ENCODE data around the gene TUT4. TPM values are rescaled to one million over a fixed set of nuclear protein-coding genes. Genes with fewer than 3 reads are reported as not detected.

TUT4 gene
- total and polyA plus RNA-seq, 2 experiments from 2014 or later = 69.9 to 116 TPM

DNA sequence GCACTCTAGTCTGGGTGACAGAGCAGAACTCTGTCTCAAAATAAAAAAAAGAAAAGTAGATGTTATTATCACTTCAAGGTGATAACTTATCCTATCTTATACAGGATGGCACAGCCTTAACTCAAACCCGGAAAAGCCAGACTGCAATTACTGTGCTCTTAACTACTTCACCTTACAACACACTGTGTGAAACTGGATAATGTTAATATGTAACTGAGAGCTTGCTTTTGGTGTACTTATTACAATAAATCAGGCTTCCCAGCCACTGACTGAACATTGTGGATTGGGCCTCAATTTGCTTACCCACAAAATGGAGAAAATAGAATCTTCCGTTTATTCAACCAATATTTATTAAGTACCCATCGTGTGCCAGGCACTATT is 150.0 kb downstream of the TUT4 start:
- H3K4me3 ChIP-seq = peak overlapping the region; percentile 82
- H3K36me3 Mint-ChIP-seq (ENCODE audit: low read depth) = peaks cover 68% of the 10 kb centered on the region

More for the DNA sequence above, 150.0 kb downstream of the TUT4 start:
- H3K9me2 ChIP-seq (ENCODE audit: insufficient read depth) = no peaks in the 10 kb centered on the region
- ATAC-seq (no peak), DNase-seq (ENCODE audit: low spot score) (no peak)
- peak overlapping the region; percentile 100; the same call in 1 of the 2 replicates for H3K27ac Mint-ChIP-seq
- peak overlapping the region; percentile 100 for H3K4me3 Mint-ChIP-seq
- TF ChIP-seq EZH2phosphoT487 (IDR thresholded peaks at IDR 0.05; ENCODE audit: unreplicated experiment) = no peak
- TF ChIP-seq NANOG (IDR thresholded peaks at IDR 0.05; ENCODE audit: borderline replicate concordance) = no peak
- no peak for TF ChIP-seq POLR2AphosphoS5 (IDR thresholded peaks at IDR 0.05; ENCODE audit: low read depth)
- TF ChIP-seq ZNF331 (CRISPR knock-in tag; IDR thresholded peaks at IDR 0.05; ENCODE audit: low read depth) = no peak
- TF ChIP-seq, protein P1, sequence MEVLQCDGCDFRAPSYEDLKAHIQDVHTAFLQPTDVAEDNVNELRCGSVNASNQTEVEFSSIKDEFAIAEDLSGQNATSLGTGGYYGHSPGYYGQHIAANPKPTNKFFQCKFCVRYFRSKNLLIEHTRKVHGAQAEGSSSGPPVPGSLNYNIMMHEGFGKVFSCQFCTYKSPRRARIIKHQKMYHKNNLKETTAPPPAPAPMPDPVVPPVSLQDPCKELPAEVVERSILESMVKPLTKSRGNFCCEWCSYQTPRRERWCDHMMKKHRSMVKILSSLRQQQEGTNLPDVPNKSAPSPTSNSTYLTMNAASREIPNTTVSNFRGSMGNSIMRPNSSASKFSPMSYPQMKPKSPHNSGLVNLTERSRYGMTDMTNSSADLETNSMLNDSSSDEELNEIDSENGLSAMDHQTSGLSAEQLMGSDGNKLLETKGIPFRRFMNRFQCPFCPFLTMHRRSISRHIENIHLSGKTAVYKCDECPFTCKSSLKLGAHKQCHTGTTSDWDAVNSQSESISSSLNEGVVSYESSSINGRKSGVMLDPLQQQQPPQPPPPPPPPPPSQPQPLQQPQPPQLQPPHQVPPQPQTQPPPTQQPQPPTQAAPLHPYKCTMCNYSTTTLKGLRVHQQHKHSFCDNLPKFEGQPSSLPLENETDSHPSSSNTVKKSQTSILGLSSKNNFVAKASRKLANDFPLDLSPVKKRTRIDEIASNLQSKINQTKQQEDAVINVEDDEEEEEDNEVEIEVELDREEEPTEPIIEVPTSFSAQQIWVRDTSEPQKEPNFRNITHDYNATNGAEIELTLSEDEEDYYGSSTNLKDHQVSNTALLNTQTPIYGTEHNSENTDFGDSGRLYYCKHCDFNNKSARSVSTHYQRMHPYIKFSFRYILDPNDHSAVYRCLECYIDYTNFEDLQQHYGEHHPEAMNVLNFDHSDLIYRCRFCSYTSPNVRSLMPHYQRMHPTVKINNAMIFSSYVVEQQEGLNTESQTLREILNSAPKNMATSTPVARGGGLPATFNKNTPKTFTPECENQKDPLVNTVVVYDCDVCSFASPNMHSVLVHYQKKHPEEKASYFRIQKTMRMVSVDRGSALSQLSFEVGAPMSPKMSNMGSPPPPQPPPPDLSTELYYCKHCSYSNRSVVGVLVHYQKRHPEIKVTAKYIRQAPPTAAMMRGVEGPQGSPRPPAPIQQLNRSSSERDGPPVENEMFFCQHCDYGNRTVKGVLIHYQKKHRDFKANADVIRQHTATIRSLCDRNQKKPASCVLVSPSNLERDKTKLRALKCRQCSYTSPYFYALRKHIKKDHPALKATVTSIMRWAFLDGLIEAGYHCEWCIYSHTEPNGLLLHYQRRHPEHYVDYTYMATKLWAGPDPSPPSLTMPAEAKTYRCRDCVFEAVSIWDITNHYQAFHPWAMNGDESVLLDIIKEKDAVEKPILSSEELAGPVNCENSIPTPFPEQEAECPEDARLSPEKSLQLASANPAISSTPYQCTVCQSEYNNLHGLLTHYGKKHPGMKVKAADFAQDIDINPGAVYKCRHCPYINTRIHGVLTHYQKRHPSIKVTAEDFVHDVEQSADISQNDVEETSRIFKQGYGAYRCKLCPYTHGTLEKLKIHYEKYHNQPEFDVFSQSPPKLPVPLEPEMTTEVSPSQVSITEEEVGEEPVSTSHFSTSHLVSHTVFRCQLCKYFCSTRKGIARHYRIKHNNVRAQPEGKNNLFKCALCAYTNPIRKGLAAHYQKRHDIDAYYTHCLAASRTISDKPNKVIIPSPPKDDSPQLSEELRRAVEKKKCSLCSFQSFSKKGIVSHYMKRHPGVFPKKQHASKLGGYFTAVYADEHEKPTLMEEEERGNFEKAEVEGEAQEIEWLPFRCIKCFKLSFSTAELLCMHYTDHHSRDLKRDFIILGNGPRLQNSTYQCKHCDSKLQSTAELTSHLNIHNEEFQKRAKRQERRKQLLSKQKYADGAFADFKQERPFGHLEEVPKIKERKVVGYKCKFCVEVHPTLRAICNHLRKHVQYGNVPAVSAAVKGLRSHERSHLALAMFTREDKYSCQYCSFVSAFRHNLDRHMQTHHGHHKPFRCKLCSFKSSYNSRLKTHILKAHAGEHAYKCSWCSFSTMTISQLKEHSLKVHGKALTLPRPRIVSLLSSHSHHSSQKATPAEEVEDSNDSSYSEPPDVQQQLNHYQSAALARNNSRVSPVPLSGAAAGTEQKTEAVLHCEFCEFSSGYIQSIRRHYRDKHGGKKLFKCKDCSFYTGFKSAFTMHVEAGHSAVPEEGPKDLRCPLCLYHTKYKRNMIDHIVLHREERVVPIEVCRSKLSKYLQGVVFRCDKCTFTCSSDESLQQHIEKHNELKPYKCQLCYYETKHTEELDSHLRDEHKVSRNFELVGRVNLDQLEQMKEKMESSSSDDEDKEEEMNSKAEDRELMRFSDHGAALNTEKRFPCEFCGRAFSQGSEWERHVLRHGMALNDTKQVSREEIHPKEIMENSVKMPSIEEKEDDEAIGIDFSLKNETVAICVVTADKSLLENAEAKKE (CRISPR knock-in tag; IDR thresholded peaks at IDR 0.05) = no peak
- no peak for TF ChIP-seq EZH2 (IDR thresholded peaks at IDR 0.05; ENCODE audit: low read depth, unreplicated experiment)
- TF ChIP-seq ZNF114 (CRISPR knock-in tag; IDR thresholded peaks at IDR 0.05) = no peak
- TF ChIP-seq, protein P2, sequence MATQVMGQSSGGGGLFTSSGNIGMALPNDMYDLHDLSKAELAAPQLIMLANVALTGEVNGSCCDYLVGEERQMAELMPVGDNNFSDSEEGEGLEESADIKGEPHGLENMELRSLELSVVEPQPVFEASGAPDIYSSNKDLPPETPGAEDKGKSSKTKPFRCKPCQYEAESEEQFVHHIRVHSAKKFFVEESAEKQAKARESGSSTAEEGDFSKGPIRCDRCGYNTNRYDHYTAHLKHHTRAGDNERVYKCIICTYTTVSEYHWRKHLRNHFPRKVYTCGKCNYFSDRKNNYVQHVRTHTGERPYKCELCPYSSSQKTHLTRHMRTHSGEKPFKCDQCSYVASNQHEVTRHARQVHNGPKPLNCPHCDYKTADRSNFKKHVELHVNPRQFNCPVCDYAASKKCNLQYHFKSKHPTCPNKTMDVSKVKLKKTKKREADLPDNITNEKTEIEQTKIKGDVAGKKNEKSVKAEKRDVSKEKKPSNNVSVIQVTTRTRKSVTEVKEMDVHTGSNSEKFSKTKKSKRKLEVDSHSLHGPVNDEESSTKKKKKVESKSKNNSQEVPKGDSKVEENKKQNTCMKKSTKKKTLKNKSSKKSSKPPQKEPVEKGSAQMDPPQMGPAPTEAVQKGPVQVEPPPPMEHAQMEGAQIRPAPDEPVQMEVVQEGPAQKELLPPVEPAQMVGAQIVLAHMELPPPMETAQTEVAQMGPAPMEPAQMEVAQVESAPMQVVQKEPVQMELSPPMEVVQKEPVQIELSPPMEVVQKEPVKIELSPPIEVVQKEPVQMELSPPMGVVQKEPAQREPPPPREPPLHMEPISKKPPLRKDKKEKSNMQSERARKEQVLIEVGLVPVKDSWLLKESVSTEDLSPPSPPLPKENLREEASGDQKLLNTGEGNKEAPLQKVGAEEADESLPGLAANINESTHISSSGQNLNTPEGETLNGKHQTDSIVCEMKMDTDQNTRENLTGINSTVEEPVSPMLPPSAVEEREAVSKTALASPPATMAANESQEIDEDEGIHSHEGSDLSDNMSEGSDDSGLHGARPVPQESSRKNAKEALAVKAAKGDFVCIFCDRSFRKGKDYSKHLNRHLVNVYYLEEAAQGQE (IDR thresholded peaks at IDR 0.05; ENCODE audit: unreplicated experiment) = no peak
- no peak for TF ChIP-seq CREB1 (CRISPR knock-in tag; IDR thresholded peaks at IDR 0.05; ENCODE audit: low read depth)
- no peak for TF ChIP-seq JUNB (IDR thresholded peaks at IDR 0.05; ENCODE audit: unreplicated experiment)
- TF ChIP-seq, protein P3, sequence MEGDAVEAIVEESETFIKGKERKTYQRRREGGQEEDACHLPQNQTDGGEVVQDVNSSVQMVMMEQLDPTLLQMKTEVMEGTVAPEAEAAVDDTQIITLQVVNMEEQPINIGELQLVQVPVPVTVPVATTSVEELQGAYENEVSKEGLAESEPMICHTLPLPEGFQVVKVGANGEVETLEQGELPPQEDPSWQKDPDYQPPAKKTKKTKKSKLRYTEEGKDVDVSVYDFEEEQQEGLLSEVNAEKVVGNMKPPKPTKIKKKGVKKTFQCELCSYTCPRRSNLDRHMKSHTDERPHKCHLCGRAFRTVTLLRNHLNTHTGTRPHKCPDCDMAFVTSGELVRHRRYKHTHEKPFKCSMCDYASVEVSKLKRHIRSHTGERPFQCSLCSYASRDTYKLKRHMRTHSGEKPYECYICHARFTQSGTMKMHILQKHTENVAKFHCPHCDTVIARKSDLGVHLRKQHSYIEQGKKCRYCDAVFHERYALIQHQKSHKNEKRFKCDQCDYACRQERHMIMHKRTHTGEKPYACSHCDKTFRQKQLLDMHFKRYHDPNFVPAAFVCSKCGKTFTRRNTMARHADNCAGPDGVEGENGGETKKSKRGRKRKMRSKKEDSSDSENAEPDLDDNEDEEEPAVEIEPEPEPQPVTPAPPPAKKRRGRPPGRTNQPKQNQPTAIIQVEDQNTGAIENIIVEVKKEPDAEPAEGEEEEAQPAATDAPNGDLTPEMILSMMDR (conservative IDR thresholded peaks at IDR 0.05; ENCODE audit: low read depth in 2 of 2) = no peak
- no peak for TF ChIP-seq STAT1 (IDR thresholded peaks at IDR 0.05; ENCODE audit: unreplicated experiment)
- TF ChIP-seq, protein P4, sequence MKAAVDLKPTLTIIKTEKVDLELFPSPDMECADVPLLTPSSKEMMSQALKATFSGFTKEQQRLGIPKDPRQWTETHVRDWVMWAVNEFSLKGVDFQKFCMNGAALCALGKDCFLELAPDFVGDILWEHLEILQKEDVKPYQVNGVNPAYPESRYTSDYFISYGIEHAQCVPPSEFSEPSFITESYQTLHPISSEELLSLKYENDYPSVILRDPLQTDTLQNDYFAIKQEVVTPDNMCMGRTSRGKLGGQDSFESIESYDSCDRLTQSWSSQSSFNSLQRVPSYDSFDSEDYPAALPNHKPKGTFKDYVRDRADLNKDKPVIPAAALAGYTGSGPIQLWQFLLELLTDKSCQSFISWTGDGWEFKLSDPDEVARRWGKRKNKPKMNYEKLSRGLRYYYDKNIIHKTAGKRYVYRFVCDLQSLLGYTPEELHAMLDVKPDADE (IDR thresholded peaks at IDR 0.05) = no peak
- peaks cover 11% of the 10 kb centered on the region; the same call in 1 of the 2 replicates for H3F3A ChIP-seq (replicated peaks; ENCODE audit: low read depth)
- H4K20me1 ChIP-seq (replicated peaks; ENCODE audit: insufficient read depth) = peaks cover 28% of the 10 kb centered on the region
- H3K4me1 ChIP-seq (ENCODE audit: insufficient read depth) = peaks cover 15% of the 10 kb centered on the region
- H2AFZ ChIP-seq = no peak overlapping the region
- peaks cover 30% of the 10 kb centered on the region for H3K36me3 ChIP-seq (ENCODE audit: insufficient read depth)
- peak overlapping the region; percentile 93 for H3K4me2 ChIP-seq
- no peaks in the 10 kb centered on the region for H3K27me3 ChIP-seq (ENCODE audit: insufficient read depth)
- H3K27me3 Mint-ChIP-seq (ENCODE audit: insufficient read depth, low read depth, poor library complexity) = no peaks in the 10 kb centered on the region
- H3K27ac ChIP-seq (ENCODE audit: low read depth) = peak overlapping the region; percentile 99; the same call in 1 of the 2 replicates
- no peaks in the 10 kb centered on the region for H3K9me3 Mint-ChIP-seq
- H3K4me1 Mint-ChIP-seq = peaks cover 16% of the 10 kb centered on the region; the same call in 2 of the 3 replicates
- H3K79me2 ChIP-seq (replicated peaks; ENCODE audit: insufficient read depth) = peaks cover 86% of the 10 kb centered on the region

All from GM23338 (cell line).